D721Med (cell line): Measurements from ENCODE around the gene TP53I13.

Experiments used
- DNase-seq: peaks from one replicate; pipeline ENCODE4 v3.0.0; 2011; ENCODE audit warnings: low spot score; ENCODE audit not compliant: insufficient read length
- FAIRE-seq: peaks from 2 replicates; lab custom pipeline; 2011; peaks lifted over from hg19 to GRCh38; lab: Jason Lieb, UNC
- CTCF ChIP-seq: IDR thresholded peaks from 2 replicates; pipeline ENCODE4 v1.5.1; 2012; ENCODE audit warnings: mild to moderate bottlenecking, control low read depth; ENCODE audit not compliant: insufficient read depth; ENCODE audit errors: missing control alignments

The TP53I13 gene

GRCh38 chr17:29560316-29560715 is 8.2 kb upstream of the TP53I13 start:
- FAIRE-seq = peak; percentile 80
- no peak for TF ChIP-seq CTCF
- DNase-seq = peak; percentile 87

GRCh38 chr17:29561554-29562517 is 6.7 kb upstream of the TP53I13 start:
- FAIRE-seq = no peak
- DNase-seq = no peak
- no peak for TF ChIP-seq CTCF

GRCh38 chr17:29562615-29563014 is 5.9 kb upstream of the TP53I13 start:
- no peak for TF ChIP-seq CTCF
- FAIRE-seq = no peak
- DNase-seq = no peak

GRCh38 chr17:29563816-29564215 is 4.7 kb upstream of the TP53I13 start:
- DNase-seq (no peak), FAIRE-seq (no peak)
- TF ChIP-seq CTCF = no peak

- FAIRE-seq (no peak), DNase-seq (no peak)
- peak; percentile 26 for TF ChIP-seq CTCF
These were observed 2.6 kb upstream of the TP53I13 start for GRCh38 chr17:29565643-29566472.

- DNase-seq = peak; percentile 52
- no peak for TF ChIP-seq CTCF
- no peak for FAIRE-seq
These were observed 1.8 kb upstream of the TP53I13 start, which contains the start of gene ABHD15 for GRCh38 chr17:29566473-29567303. TSS of gene ABHD15 (minus strand) at chr17:29567037. CDS start at chr17:29566966, 71 bp downstream.
